IMR-90 (cell line): Measurements from ENCODE around the gene SLX9.

Source experiments
- CEBPB ChIP-seq: IDR thresholded peaks from 2 replicates; pipeline ENCODE4 v1.6.1; 2012; ENCODE audit warnings: low read depth, low read length, improper control_type of control experiment
- CTCF ChIP-seq: conservative IDR thresholded peaks from 2 replicates; pipeline ENCODE4 v1.5.1; 2012; ENCODE audit warnings: mild to moderate bottlenecking, low read depth, low read length, improper control_type of control experiment
- ELK1 ChIP-seq: fragments of 150-350 bp; IDR thresholded peaks from 2 replicates; pipeline ENCODE4 v1.6.1; 2016; ENCODE audit warnings: low read depth, mild to moderate bottlenecking, low read length, moderate library complexity, borderline replicate concordance
- FOS ChIP-seq: fragments of 150-350 bp; IDR thresholded peaks from 2 replicates; pipeline ENCODE4 v1.6.1; 2016; ENCODE audit warnings: low read depth, low read length
- MAFK ChIP-seq: IDR thresholded peaks from 2 replicates; pipeline ENCODE4 v1.6.1; 2012; ENCODE audit warnings: low read depth, low read length, improper control_type of control experiment
- POLR2A ChIP-seq: IDR thresholded peaks from 2 replicates; pipeline ENCODE4 v1.6.1; 2012; ENCODE audit warnings: mild to moderate bottlenecking, low read depth, low read length
- RCOR1 ChIP-seq: IDR thresholded peaks from 2 replicates; pipeline ENCODE4 v1.6.1; 2012; ENCODE audit warnings: mild to moderate bottlenecking, low read length, improper control_type of control experiment; ENCODE audit not compliant: insufficient replicate concordance
- SMC3 ChIP-seq: fragments of 150-350 bp; IDR thresholded peaks from 2 replicates; pipeline ENCODE4 v1.6.1; 2016; ENCODE audit warnings: low read depth, mild to moderate bottlenecking, antibody characterized with exemption, low read length, moderate library complexity
- USF2 ChIP-seq: fragments of 150-350 bp; IDR thresholded peaks from 2 replicates; pipeline ENCODE4 v1.6.1; 2017; ENCODE audit warnings: mild to moderate bottlenecking, antibody characterized with exemption, low read length, low read depth

GRCh38 chr21:44912158-44912473 lies 27.7 kb upstream of the SLX9 start:
- no peak for TF ChIP-seq RCOR1
- TF ChIP-seq CEBPB = no peak
- no peak for TF ChIP-seq FOS
- no peak for TF ChIP-seq POLR2A
- no peak for TF ChIP-seq USF2
- no peak for TF ChIP-seq CTCF
- TF ChIP-seq MAFK = no peak
- no peak for TF ChIP-seq SMC3
- TF ChIP-seq ELK1 = no peak
